Gastrocnemius medialis (tissue), 4 donors: ENCODE results near the gene IGFL2. TPM values are rescaled to one million over a fixed set of nuclear protein-coding genes. Genes with fewer than 3 reads are reported as not detected.

Experiments
- ATAC-seq, 2 donors: fragments of 150-250 bp; one replicate each; pipeline ENCODE4 v1.9.1; 2016
- DNase-seq, 2 donors: peaks; one replicate each; pipeline ENCODE4 v3.0.0-alpha.2; 2019
- H3K27ac ChIP-seq, 4 donors: fragments of 200-600 bp; sonication (generic); 1 replicate in 1 of 4; 2 replicates in 3 of 4; pipeline ENCODE4 v1.5.1; 2016 to 2018; ENCODE audit warnings: mild to moderate bottlenecking in 2 of 4, moderate library complexity in 1 of 4
- H3K27me3 ChIP-seq, 3 donors: fragments of 200-600 bp; sonication (generic) in 2 of 3; 1 replicate in 1 of 3; 2 replicates in 2 of 3; pipeline versions ENCODE4 v1.5.1 to v1.6.0; 2016 to 2019; ENCODE audit warnings: mild to moderate bottlenecking in 1 of 3, moderate library complexity in 1 of 3
- H3K36me3 ChIP-seq, 2 donors: fragments of 200-600 bp; sonication (generic) in 1 of 2; one replicate each; pipeline ENCODE4 v1.5.1; 2017 to 2018
- H3K4me1 ChIP-seq, 2 donors: fragments of 200-600 bp; sonication (generic) in 1 of 2; one replicate each; pipeline ENCODE4 v1.5.1; 2016 to 2017; ENCODE audit warnings: mild to moderate bottlenecking in 2 of 2
- H3K4me3 ChIP-seq, 4 donors: fragments of 200-600 bp; sonication (generic) in 3 of 4; 1 replicate in 1 of 4; 2 replicates in 3 of 4; pipeline ENCODE4 v1.5.1; 2016 to 2019; ENCODE audit warnings: mild to moderate bottlenecking in 2 of 4
- H3K9me3 ChIP-seq, 3 donors: fragments of 200-600 bp; sonication (generic) in 2 of 3; 1 replicate in 1 of 3; 2 replicates in 2 of 3; pipeline ENCODE4 v1.5.1; 2016 to 2019
- POLR2A ChIP-seq, 2 donors: fragments of 450-650 bp; IDR thresholded peaks; one replicate each; pipeline ENCODE4 v1.6.1; 2017; ENCODE audit warnings: antibody characterized with exemption in 2 of 2, mild to moderate bottlenecking in 2 of 2, moderate library complexity in 2 of 2
- in situ Hi-C, 4 donors: fragments of 200-750 bp; cut with MboI; loops; one replicate each; pipeline versions ENCODE4 v1.15.0 to v1.8.0; 2017; ENCODE audit warnings: low sequenced_read_pairs in 4 of 4
- intact Hi-C: fragments of 100-400 bp; cut with DNase I; formaldehyde crosslinking; loops from one replicate; pipeline ENCODE4 v1.15.1; 2023; ENCODE audit warnings: low total_unique reads
- total RNA-seq, 4 donors: library from RNA; depleted of rRNA; stranded (reverse); fragments of >200 nt; gene quantifications; one replicate each; pipeline versions ENCODE4 v1.1.0 to v1.2.3, GENCODE V29; 2016
- TF ChIP-seq, protein P1 (sequence below), 5 experiments: fragments of 450-650 bp in 3 of 5; fragments of 200-600 bp in 2 of 5; sonication (generic) in 2 of 5; IDR thresholded peaks in 4 of 5; conservative IDR thresholded peaks in 1 of 5; 1 replicate in 4 of 5; 2 replicates in 1 of 5; pipeline ENCODE4 v1.5.1; 2016 to 2019; ENCODE audit warnings: antibody characterized with exemption in 5 of 5, mild to moderate bottlenecking in 3 of 5, moderate library complexity in 3 of 5

Gene IGFL2
- total RNA-seq, 4 donors from 2014 or later = not detected

DNA sequence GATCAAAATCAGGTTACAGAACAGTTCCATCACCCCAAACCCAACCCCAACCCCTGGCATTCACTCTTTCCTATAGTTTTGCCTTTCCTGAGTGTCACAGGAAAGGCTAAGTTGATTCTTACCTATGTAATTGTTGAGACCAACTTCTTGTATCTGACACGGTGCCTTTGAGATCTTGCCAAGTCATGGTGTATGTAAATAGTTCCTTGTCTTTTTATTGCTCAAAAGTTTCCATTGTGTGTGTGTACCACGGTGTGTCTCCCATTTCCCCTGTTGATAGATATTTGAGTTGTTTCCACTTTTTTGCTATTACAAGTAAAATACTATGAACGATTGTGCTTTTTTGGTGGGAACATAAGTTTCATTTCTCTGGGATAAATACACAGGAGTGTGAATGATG, 3.3 kb upstream of the IGFL2 start:
- TF ChIP-seq, protein P1, sequence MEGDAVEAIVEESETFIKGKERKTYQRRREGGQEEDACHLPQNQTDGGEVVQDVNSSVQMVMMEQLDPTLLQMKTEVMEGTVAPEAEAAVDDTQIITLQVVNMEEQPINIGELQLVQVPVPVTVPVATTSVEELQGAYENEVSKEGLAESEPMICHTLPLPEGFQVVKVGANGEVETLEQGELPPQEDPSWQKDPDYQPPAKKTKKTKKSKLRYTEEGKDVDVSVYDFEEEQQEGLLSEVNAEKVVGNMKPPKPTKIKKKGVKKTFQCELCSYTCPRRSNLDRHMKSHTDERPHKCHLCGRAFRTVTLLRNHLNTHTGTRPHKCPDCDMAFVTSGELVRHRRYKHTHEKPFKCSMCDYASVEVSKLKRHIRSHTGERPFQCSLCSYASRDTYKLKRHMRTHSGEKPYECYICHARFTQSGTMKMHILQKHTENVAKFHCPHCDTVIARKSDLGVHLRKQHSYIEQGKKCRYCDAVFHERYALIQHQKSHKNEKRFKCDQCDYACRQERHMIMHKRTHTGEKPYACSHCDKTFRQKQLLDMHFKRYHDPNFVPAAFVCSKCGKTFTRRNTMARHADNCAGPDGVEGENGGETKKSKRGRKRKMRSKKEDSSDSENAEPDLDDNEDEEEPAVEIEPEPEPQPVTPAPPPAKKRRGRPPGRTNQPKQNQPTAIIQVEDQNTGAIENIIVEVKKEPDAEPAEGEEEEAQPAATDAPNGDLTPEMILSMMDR (IDR thresholded peaks at IDR 0.05 in 4 of 5, conservative IDR thresholded peaks at IDR 0.05 in 1 of 5) = no peak
- TF ChIP-seq POLR2A (IDR thresholded peaks at IDR 0.05) = no peak
- Histone ChIP-seq H3K36me3 (no peaks in the 10 kb centered on the region), H3K27ac (no peak overlapping the region), H3K4me1 (no peaks in the 10 kb centered on the region), H3K4me3 (no peak overlapping the region), H3K27me3 (peaks cover 0 to 7% (median 0%) of the 10 kb centered on the region in 3 donors), H3K9me3 (no peaks in the 10 kb centered on the region)
- intact Hi-C loops (no loop called here), in situ Hi-C loops (no loop called here)
- DNase-seq = no peak
- ATAC-seq = no peak

DNA sequence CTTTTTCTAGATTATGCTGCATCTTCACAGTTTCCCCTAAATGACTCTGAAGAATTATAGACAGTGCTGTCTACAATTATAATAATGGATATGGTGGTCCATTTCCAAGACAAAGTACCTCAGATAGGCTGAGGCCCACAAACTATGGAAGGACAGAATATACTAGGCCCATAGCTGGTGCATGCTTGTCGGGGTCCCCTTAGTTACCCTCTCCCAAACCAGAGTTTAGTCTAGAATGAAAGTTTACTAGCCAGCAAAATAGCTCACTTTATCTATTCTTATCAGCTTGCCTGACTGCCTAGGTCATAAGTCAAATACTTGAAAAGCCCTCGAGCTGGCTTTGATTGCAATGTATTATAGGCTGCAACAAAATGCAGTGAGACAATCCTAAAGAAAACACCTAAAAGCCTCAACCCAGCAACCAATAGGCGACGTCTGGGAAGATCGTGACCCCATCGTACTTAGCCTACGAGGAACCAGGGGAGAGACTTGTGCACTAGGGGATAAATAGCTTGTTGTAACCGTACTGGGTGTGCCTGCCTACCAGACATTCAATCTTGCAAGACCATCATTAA, 785 bp upstream of the IGFL2 start:
- no peak overlapping the region for H3K4me3 ChIP-seq
- in situ Hi-C loops = no loop called here
- ATAC-seq (no peak), DNase-seq (no peak)
- TF ChIP-seq POLR2A (IDR thresholded peaks at IDR 0.05) = no peak
- TF ChIP-seq, protein P1 (IDR thresholded peaks at IDR 0.05 in 4 of 5, conservative IDR thresholded peaks at IDR 0.05 in 1 of 5) = no peak
- H3K36me3 ChIP-seq = no peaks in the 10 kb centered on the region
- no peaks in the 10 kb centered on the region for H3K9me3 ChIP-seq
- H3K27me3 ChIP-seq = peaks cover 0 to 17% (median 0%) of the 10 kb centered on the region in 3 donors
- intact Hi-C loops = no loop called here
- H3K4me1 ChIP-seq = no peaks in the 10 kb centered on the region
- H3K27ac ChIP-seq = no peak overlapping the region

DNA sequence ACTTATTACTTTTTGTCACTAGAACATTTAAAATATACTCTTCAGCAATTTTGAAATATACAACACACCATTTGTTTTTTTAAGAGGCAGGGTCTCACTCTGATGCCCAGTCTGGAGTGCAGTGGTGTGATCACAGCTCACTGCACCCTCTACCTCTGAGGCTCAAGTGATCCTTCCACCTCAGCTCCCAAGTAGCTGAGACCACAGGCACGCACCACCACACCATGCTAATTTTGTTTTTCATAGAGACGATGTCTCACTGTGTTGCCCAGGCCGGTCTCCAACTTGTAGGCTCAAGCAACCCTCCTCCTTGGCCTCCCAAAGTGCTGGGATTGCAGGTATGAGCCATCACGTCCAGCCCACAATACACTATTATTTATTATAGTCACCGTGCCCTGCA, 2.6 kb downstream of the IGFL2 start:
- TF ChIP-seq, protein P1 (IDR thresholded peaks at IDR 0.05 in 4 of 5, conservative IDR thresholded peaks at IDR 0.05 in 1 of 5) = no peak
- no peak for TF ChIP-seq POLR2A (IDR thresholded peaks at IDR 0.05)
- Histone ChIP-seq H3K4me3 (no peak overlapping the region), H3K36me3 (no peaks in the 10 kb centered on the region), H3K27me3 (peaks cover 0 to 23% (median under 1%) of the 10 kb centered on the region in 3 donors), H3K4me1 (no peaks in the 10 kb centered on the region), H3K27ac (no peak overlapping the region), H3K9me3 (no peaks in the 10 kb centered on the region)
- no peak for DNase-seq
- intact Hi-C loops (no loop called here), in situ Hi-C loops (no loop called here)
- ATAC-seq = no peak

DNA sequence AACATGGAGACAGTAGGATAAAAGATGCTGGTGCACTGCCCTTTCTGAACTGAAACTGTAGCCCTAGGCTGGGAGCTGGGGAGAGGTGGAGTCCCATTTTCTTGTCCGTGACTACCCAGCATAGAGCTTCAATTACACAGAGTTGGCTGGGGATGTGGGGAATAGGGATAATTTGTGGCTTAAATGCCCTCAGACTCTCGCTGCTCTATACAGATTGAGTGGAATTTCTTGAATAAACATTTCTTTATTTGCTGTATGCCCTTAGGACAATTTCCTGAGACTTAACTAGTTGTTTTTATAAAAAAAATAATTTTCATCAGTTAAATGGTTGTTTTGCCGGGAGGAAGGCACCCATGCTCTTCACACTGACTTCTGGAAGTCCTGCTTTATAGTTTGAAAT, 7.2 kb downstream of the IGFL2 start:
- no peak for ATAC-seq
- H3K9me3 ChIP-seq = no peaks in the 10 kb centered on the region
- no peaks in the 10 kb centered on the region for H3K4me1 ChIP-seq
- DNase-seq = no peak
- TF ChIP-seq, protein P1 (IDR thresholded peaks at IDR 0.05 in 4 of 5, conservative IDR thresholded peaks at IDR 0.05 in 1 of 5) = no peak
- no peak for TF ChIP-seq POLR2A (IDR thresholded peaks at IDR 0.05)
- no peak overlapping the region for H3K27ac ChIP-seq
- no peak overlapping the region for H3K4me3 ChIP-seq
- H3K36me3 ChIP-seq = no peaks in the 10 kb centered on the region
- intact Hi-C loops (no loop called here), in situ Hi-C loops (no loop called here)
- H3K27me3 ChIP-seq = peaks cover 0 to 24% (median 7%) of the 10 kb centered on the region in 3 donors
